SK-N-SH (cell line): Measurements from ENCODE around the gene P2RY6. TPM values are rescaled to one million over a fixed set of nuclear protein-coding genes. Genes with fewer than 3 reads are reported as not detected.
A peak's percentile ranks its signal among the peaks of the same experiment; 100 is the strongest.

Experiments
- CTCF ChIA-PET: fragments of 300-600, 350-600 bp; formaldehyde crosslinking; extraction: SDS; loops from one replicate; lab custom pipeline; 2021; lab: Yijun Ruan, JAX
- POLR2A ChIA-PET: fragments of 350-600 bp; sonication (Branson Sonifier 250); formaldehyde crosslinking; extraction: SDS; loops from one replicate; lab custom pipeline; 2020; ENCODE audit warnings: antibody characterized with exemption, inconsistent platforms; lab: Yijun Ruan, JAX
- DNase-seq: peaks from one replicate; pipeline ENCODE4 v3.0.0; 2012
- H2AFZ ChIP-seq: fragments of 200-600 bp; sonication (generic); 2 replicates; pipeline ENCODE4 v1.8.1; 2016; ENCODE audit warnings: antibody characterized with exemption, mild to moderate bottlenecking, low read depth
- H3F3A ChIP-seq: fragments of 200-600 bp; sonication (generic); replicated peaks from 2 replicates; pipeline ENCODE3; 2016; ENCODE audit warnings: antibody characterized with exemption, mild to moderate bottlenecking; ENCODE audit not compliant: insufficient read depth
- H3K27ac ChIP-seq, 2 experiments: fragments of 200-500 bp in 1 of 2; fragments of 200-600 bp in 1 of 2; sonication (Bioruptor generic) in 1 of 2; sonication (generic), shearing (Covaris generic) in 1 of 2; 2 replicates each; pipeline versions ENCODE4 v1.5.1 to v1.6.1; 2014 to 2016; ENCODE audit warnings: low read depth in 2 of 2, inconsistent platforms in 1 of 2, low read length in 1 of 2, mild to moderate bottlenecking in 1 of 2, mixed read lengths in 1 of 2
- H3K27me3 ChIP-seq: fragments of 200-600 bp; sonication (generic), shearing (Covaris generic); 2 replicates; pipeline ENCODE4 v1.6.1; 2016; ENCODE audit warnings: mixed run types; ENCODE audit not compliant: insufficient read depth
- H3K36me3 ChIP-seq, 2 experiments: fragments of 200-500 bp in 1 of 2; fragments of 200-600 bp in 1 of 2; sonication (Bioruptor generic) in 1 of 2; sonication (generic) in 1 of 2; replicated peaks in 1 of 2; 2 replicates each; pipeline versions ENCODE3 to v1.5.1; 2014 to 2016; ENCODE audit warnings: low read length in 1 of 2, mild to moderate bottlenecking in 1 of 2; ENCODE audit not compliant: insufficient read depth in 2 of 2, control insufficient read depth in 1 of 2
- H3K4me1 ChIP-seq, 2 experiments: fragments of 200-500 bp in 1 of 2; fragments of 200-600 bp in 1 of 2; sonication (Bioruptor generic) in 1 of 2; sonication (generic), shearing (Covaris generic) in 1 of 2; 2 replicates each; pipeline versions ENCODE4 v1.5.1 to v1.6.1; 2014 to 2016; ENCODE audit warnings: low read depth in 1 of 2, low read length in 1 of 2, mixed run types in 1 of 2; ENCODE audit not compliant: insufficient read depth in 2 of 2, control insufficient read depth in 1 of 2
- H3K4me2 ChIP-seq: fragments of 200-600 bp; sonication (generic), shearing (Covaris generic); 2 replicates; pipeline ENCODE4 v1.6.1; 2017; ENCODE audit warnings: mixed run types
- H3K4me3 ChIP-seq, 2 experiments: fragments of 200-500 bp in 1 of 2; fragments of 200-600 bp in 1 of 2; sonication (Bioruptor generic) in 1 of 2; sonication (generic), shearing (Covaris generic) in 1 of 2; 2 replicates each; pipeline versions ENCODE4 v1.5.1 to v1.8.1; 2014 to 2016; ENCODE audit warnings: low read depth in 2 of 2, inconsistent platforms in 1 of 2, low read length in 1 of 2, mild to moderate bottlenecking in 1 of 2, mixed read lengths in 1 of 2, moderate library complexity in 1 of 2
- H3K79me2 ChIP-seq: fragments of 200-600 bp; sonication (generic); 2 replicates; pipeline ENCODE4 v1.8.1; 2017; ENCODE audit warnings: mild to moderate bottlenecking; ENCODE audit not compliant: insufficient read depth
- H3K9ac ChIP-seq: fragments of 200-600 bp; sonication (generic); 2 replicates; pipeline ENCODE4 v1.6.1; 2017; ENCODE audit warnings: mixed run types
- H3K9me2 ChIP-seq: fragments of 200-600 bp; sonication (generic); 2 replicates; pipeline ENCODE4 v1.6.1; 2017; ENCODE audit warnings: mixed run types
- H3K9me3 ChIP-seq: fragments of 200-600 bp; sonication (generic); 2 replicates; pipeline ENCODE4 v1.6.1; 2017; ENCODE audit warnings: mixed run types, mild to moderate bottlenecking, moderate library complexity
- H4K20me1 ChIP-seq: fragments of 200-600 bp; sonication (generic); 2 replicates; pipeline ENCODE4 v1.6.1; 2017; ENCODE audit warnings: mild to moderate bottlenecking, mixed run types; ENCODE audit not compliant: insufficient read depth
- CHD2 ChIP-seq: fragments of 150-350 bp; IDR thresholded peaks from 2 replicates; pipeline ENCODE4 v1.6.1; 2018; ENCODE audit warnings: low read length; ENCODE audit not compliant: partially characterized antibody
- FOSL2 ChIP-seq: IDR thresholded peaks from 2 replicates; pipeline ENCODE4 v1.4.0; 2012; ENCODE audit warnings: low read depth, mild to moderate bottlenecking, moderate library complexity, borderline replicate concordance
- FOXJ3 ChIP-seq: sonication (generic); formaldehyde crosslinking; IDR thresholded peaks from 2 replicates; pipeline ENCODE4 v1.5.1; 2020; ENCODE audit warnings: mild to moderate bottlenecking, missing genetic modification reagents
- FOXM1 ChIP-seq: IDR thresholded peaks from 2 replicates; pipeline ENCODE4 v1.4.0; 2012; ENCODE audit warnings: low read depth, mild to moderate bottlenecking
- GABPA ChIP-seq: IDR thresholded peaks from 2 replicates; pipeline ENCODE4 v1.4.0; 2012; ENCODE audit warnings: low read depth, mild to moderate bottlenecking
- JUND ChIP-seq: IDR thresholded peaks from 2 replicates; pipeline ENCODE4 v1.4.0; 2012
- RFX5 ChIP-seq: IDR thresholded peaks from 2 replicates; pipeline ENCODE4 v1.6.1; 2012; ENCODE audit warnings: mild to moderate bottlenecking, improper control_type of control experiment, low read length
- RXRA ChIP-seq: IDR thresholded peaks from 2 replicates; pipeline ENCODE4 v1.4.0; 2012; ENCODE audit warnings: low read depth, mild to moderate bottlenecking, borderline replicate concordance
- SIN3A ChIP-seq: IDR thresholded peaks from 2 replicates; pipeline ENCODE4 v1.6.1; 2012; ENCODE audit warnings: low read depth, mild to moderate bottlenecking, low read length, moderate library complexity, borderline replicate concordance
- SMC3 ChIP-seq: IDR thresholded peaks from 2 replicates; pipeline ENCODE4 v1.6.1; 2012; ENCODE audit warnings: low read depth, low read length, improper control_type of control experiment
- TAF1 ChIP-seq: IDR thresholded peaks from 2 replicates; pipeline ENCODE4 v1.6.1; 2012; ENCODE audit warnings: low read depth, mild to moderate bottlenecking, low read length, moderate library complexity, borderline replicate concordance
- TCF12 ChIP-seq: IDR thresholded peaks from 2 replicates; pipeline ENCODE4 v1.4.0; 2012
- TEAD4 ChIP-seq: IDR thresholded peaks from 2 replicates; pipeline ENCODE4 v1.4.0; 2012; ENCODE audit warnings: mild to moderate bottlenecking, borderline replicate concordance; ENCODE audit not compliant: insufficient read depth
- WGBS: methylation state at CpG from one replicate; pipeline ENCODE4 v1.1.6; 2017; ENCODE audit warnings: low lambda C conversion rate; 5-methylcytosine and 5-hydroxymethylcytosine counted together
- polyA plus RNA-seq, 3 experiments: library from polyadenylated mRNA; depleted of rRNA; stranded (reverse); fragments of >200 nt; gene quantifications; 2 replicates each; pipeline ENCODE4 v1.2.3, GENCODE V29; 2012
- TF ChIP-seq, protein P1 (sequence below): fragments of 150-350 bp; IDR thresholded peaks from 2 replicates; pipeline ENCODE4 v1.6.1; 2017; ENCODE audit warnings: antibody characterized with exemption, low read length, low read depth, borderline replicate concordance
- TF ChIP-seq, protein P2 (sequence below): fragments of 150-350 bp; IDR thresholded peaks from 2 replicates; pipeline ENCODE4 v1.6.1; 2016; ENCODE audit warnings: mild to moderate bottlenecking, low read depth, low read length
- TF ChIP-seq, protein P3 (sequence below): IDR thresholded peaks from 2 replicates; pipeline ENCODE4 v1.4.0; 2012; ENCODE audit warnings: low read depth
- TF ChIP-seq, protein P4 (sequence below): IDR thresholded peaks from 2 replicates; pipeline ENCODE4 v1.4.0; 2012; ENCODE audit warnings: low read depth, borderline replicate concordance

The P2RY6 gene
- polyA plus RNA-seq, 1 of the 3 experiments (the other 2 are of a cell fraction): 0.15 TPM

DNA sequence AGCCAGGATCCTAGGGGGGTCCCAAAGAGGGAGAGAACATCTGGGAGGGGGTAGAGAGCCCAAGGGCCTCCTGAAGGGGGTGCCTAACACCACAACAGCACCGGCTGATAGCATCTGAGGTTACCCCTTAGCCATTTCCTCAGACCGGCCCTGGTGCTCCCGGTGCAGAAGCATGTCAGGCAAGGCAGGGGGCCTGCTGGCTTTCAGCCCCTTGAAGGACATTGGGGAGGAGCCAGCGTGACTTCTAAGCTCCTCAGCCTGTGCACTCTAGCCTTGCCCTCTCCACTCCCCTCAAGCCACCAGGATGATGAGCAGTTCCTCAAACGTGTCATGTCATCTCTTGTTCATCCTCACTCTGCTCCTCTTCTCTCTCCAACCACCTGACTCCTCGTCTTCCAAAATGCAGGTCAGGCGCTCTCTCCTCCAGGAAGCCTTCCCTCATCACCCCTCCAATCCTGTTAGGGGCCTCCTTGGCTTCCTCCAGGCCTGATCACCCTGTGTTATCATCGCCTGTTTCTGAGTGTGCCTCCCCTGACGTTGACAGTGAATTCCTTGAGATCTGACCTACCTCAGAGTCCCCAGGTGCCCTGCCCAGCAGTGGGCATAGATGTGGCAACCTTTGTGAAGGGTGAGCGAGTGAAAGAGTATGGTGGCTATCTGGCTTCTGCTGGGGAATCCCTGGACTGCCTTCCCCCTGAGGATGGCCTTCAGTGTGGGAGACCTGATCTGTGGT, 48.0 kb upstream of the P2RY6 start:
- Histone ChIP-seq H3K9me3 (no peaks in the 10 kb centered on the region), H3K9me2 (no peaks in the 10 kb centered on the region), H3K4me3 (no peak overlapping the region), H3K79me2 (no peaks in the 10 kb centered on the region), H3K27ac (no peak overlapping the region), H3K4me2 (no peak overlapping the region), H3K36me3 (no peaks in the 10 kb centered on the region), H3F3A (no peaks in the 10 kb centered on the region), H3K27me3 (no peaks in the 10 kb centered on the region), H3K9ac (no peak overlapping the region), H4K20me1 (no peaks in the 10 kb centered on the region), H2AFZ (no peak overlapping the region), H3K4me1 (no peaks in the 10 kb centered on the region)
- WGBS: 78% methylated on average over 9 of the region's 10 CpGs
- POLR2A ChIA-PET: no interaction called here
- no peak for TF ChIP-seq CHD2
- TF ChIP-seq, protein P1, sequence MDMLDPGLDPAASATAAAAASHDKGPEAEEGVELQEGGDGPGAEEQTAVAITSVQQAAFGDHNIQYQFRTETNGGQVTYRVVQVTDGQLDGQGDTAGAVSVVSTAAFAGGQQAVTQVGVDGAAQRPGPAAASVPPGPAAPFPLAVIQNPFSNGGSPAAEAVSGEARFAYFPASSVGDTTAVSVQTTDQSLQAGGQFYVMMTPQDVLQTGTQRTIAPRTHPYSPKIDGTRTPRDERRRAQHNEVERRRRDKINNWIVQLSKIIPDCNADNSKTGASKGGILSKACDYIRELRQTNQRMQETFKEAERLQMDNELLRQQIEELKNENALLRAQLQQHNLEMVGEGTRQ: no peak
- TF ChIP-seq, protein P2, sequence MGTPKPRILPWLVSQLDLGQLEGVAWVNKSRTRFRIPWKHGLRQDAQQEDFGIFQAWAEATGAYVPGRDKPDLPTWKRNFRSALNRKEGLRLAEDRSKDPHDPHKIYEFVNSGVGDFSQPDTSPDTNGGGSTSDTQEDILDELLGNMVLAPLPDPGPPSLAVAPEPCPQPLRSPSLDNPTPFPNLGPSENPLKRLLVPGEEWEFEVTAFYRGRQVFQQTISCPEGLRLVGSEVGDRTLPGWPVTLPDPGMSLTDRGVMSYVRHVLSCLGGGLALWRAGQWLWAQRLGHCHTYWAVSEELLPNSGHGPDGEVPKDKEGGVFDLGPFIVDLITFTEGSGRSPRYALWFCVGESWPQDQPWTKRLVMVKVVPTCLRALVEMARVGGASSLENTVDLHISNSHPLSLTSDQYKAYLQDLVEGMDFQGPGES: no peak
- TF ChIP-seq SMC3: no peak
- TF ChIP-seq, protein P3, sequence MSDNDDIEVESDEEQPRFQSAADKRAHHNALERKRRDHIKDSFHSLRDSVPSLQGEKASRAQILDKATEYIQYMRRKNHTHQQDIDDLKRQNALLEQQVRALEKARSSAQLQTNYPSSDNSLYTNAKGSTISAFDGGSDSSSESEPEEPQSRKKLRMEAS: no peak
- TF ChIP-seq FOXJ3 (CRISPR knock-in tag): no peak
- TF ChIP-seq TCF12: no peak
- TF ChIP-seq, protein P4, sequence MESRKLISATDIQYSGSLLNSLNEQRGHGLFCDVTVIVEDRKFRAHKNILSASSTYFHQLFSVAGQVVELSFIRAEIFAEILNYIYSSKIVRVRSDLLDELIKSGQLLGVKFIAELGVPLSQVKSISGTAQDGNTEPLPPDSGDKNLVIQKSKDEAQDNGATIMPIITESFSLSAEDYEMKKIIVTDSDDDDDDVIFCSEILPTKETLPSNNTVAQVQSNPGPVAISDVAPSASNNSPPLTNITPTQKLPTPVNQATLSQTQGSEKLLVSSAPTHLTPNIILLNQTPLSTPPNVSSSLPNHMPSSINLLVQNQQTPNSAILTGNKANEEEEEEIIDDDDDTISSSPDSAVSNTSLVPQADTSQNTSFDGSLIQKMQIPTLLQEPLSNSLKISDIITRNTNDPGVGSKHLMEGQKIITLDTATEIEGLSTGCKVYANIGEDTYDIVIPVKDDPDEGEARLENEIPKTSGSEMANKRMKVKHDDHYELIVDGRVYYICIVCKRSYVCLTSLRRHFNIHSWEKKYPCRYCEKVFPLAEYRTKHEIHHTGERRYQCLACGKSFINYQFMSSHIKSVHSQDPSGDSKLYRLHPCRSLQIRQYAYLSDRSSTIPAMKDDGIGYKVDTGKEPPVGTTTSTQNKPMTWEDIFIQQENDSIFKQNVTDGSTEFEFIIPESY: no peak
- TF ChIP-seq RFX5: no peak
- no peak for TF ChIP-seq RXRA
- TF ChIP-seq GABPA: no peak
- TF ChIP-seq JUND: no peak
- no peak for TF ChIP-seq FOSL2
- no peak for TF ChIP-seq TEAD4
- TF ChIP-seq FOXM1: no peak
- no peak for TF ChIP-seq TAF1
- TF ChIP-seq SIN3A: no peak
- DNase-seq: peak; percentile 4
- CTCF ChIA-PET: interaction anchor here (1.0 to 1.4 kb wide), 2 partner anchors 12 to 19 kb away, joined by 3 read pairs; no protein-coding TSS in a partner anchor
